GM18867 (cell line): ENCODE data around the gene DRC7.

ENCODE experiments used
- ATAC-seq: cut with Tn5 transposase; IDR thresholded peaks from one replicate; pipeline ENCODE4 v1.9.1; 2021; ENCODE audit warnings: mild to moderate bottlenecking, moderate library complexity; ENCODE audit not compliant: unreplicated experiment

The DRC7 gene

GRCh38 chr16:57690782-57691471 lies 3.7 kb upstream of the DRC7 start:
- no peak for ATAC-seq

GRCh38 chr16:57692636-57693035 lies 2.0 kb upstream of the DRC7 start:
- ATAC-seq: no peak

GRCh38 chr16:57693550-57693949 lies 1.1 kb upstream of the DRC7 start:
- no peak for ATAC-seq

GRCh38 chr16:57694231-57694724 lies 328 bp upstream of the DRC7 start:
- ATAC-seq: no peak

- ATAC-seq: no peak
These were observed 1.1 kb downstream of the DRC7 start for GRCh38 chr16:57695680-57696069.

GRCh38 chr16:57696240-57696639 lies 1.6 kb downstream of the DRC7 start:
- ATAC-seq: no peak

- ATAC-seq: no peak
These were observed 3.4 kb downstream of the DRC7 start for GRCh38 chr16:57697896-57698537.

- no peak for ATAC-seq
These were observed 4.3 kb downstream of the DRC7 start for GRCh38 chr16:57698812-57699405.

- ATAC-seq: no peak
These were observed 4.9 kb downstream of the DRC7 start for GRCh38 chr16:57699481-57699880.

- ATAC-seq: no peak
These were observed 5.3 kb downstream of the DRC7 start for GRCh38 chr16:57699899-57700298.

- ATAC-seq: no peak
These were observed 6.4 kb downstream of the DRC7 start for GRCh38 chr16:57700781-57701551.

GRCh38 chr16:57701759-57702371 lies 7.3 kb downstream of the DRC7 start:
- ATAC-seq: no peak

GRCh38 chr16:57703416-57704010 lies 8.9 kb downstream of the DRC7 start:
- no peak for ATAC-seq

GRCh38 chr16:57704011-57704904 lies 9.7 kb downstream of the DRC7 start:
- no peak for ATAC-seq

- ATAC-seq: no peak
These were observed 10.6 kb downstream of the DRC7 start for GRCh38 chr16:57704905-57705852.

GRCh38 chr16:57706717-57707116 lies 12.1 kb downstream of the DRC7 start:
- no peak for ATAC-seq

- ATAC-seq: no peak
These were observed 12.7 kb downstream of the DRC7 start for GRCh38 chr16:57707331-57707730.

- no peak for ATAC-seq
These were observed 13.6 kb downstream of the DRC7 start for GRCh38 chr16:57708168-57708567.
